HepG2 (cell line): ENCODE measurements around the gene MTHFD1L. TPM values are rescaled to one million over a fixed set of nuclear protein-coding genes. Genes with fewer than 3 reads are reported as not detected.
A peak's percentile ranks its signal among the peaks of the same experiment; 100 is the strongest.

Experiments
- ATAC-seq: fragments of 200-7000 bp; cut with Tn5 transposase; 3 replicates; pipeline ENCODE4 v1.9.1; 2020; ENCODE audit warnings: mild to moderate bottlenecking, moderate library complexity
- BruUV-seq: library from RNA; stranded (reverse); fragments of 400-500 nt; replicated peaks from 2 replicates; lab custom pipeline; 2021; lab: Mats Ljungman, UMichigan
- CTCF ChIA-PET: fragments of 300-600 bp; formaldehyde crosslinking; extraction: SDS; loops from one replicate; lab custom pipeline; 2021; ENCODE audit warnings: low total read pairs, inconsistent platforms, low intra/inter-chr PET ratio; lab: Yijun Ruan, JAX
- POLR2A ChIA-PET: fragments of 350-600 bp; sonication (Branson Sonifier 250); formaldehyde crosslinking; loops from one replicate; lab custom pipeline; 2020; ENCODE audit warnings: antibody characterized with exemption, inconsistent platforms; lab: Yijun Ruan, JAX
- DNase-seq: peaks from one replicate; pipeline ENCODE4 v3.0.0-alpha.2; 2015; ENCODE audit warnings: low spot score
- FAIRE-seq: peaks from 3 replicates; lab custom pipeline; 2011; peaks lifted over from hg19 to GRCh38; lab: Jason Lieb, UNC
- H2AFZ ChIP-seq: one replicate; pipeline ENCODE4 v1.6.1; 2011; ENCODE audit warnings: low read length, inconsistent platforms
- H3K27ac ChIP-seq: fragments of 300-600 bp; 3 replicates; pipeline ENCODE4 v1.8.0; 2011; ENCODE audit warnings: mixed run types, mild to moderate bottlenecking, mixed read lengths, low read length, inconsistent platforms; ENCODE audit not compliant: insufficient read depth; ENCODE audit errors: extremely low read length
- H3K27me3 ChIP-seq, 2 experiments: fragments of 200-600 bp in 1 of 2; 2 replicates in 1 of 2; 3 replicates in 1 of 2; pipeline versions ENCODE4 v1.6.0 to v1.8.0; 2011; ENCODE audit warnings: low read length in 2 of 2, mild to moderate bottlenecking in 2 of 2, moderate library complexity in 2 of 2, inconsistent platforms in 1 of 2; ENCODE audit not compliant: insufficient read depth in 2 of 2, control insufficient read depth in 1 of 2
- H3K36me3 ChIP-seq, 2 experiments: fragments of 200-600 bp in 1 of 2; replicated peaks in 1 of 2; 2 replicates in 1 of 2; 3 replicates in 1 of 2; pipeline versions ENCODE4 v1.5.1 to v1.8.0; 2011; ENCODE audit warnings: low read length in 2 of 2, inconsistent platforms in 1 of 2; ENCODE audit not compliant: insufficient read depth in 2 of 2, control insufficient read depth in 1 of 2
- H3K4me1 ChIP-seq: 2 replicates; pipeline ENCODE4 v1.5.1; 2012; ENCODE audit warnings: low read length, inconsistent platforms; ENCODE audit not compliant: insufficient read depth
- H3K4me2 ChIP-seq: 2 replicates; pipeline ENCODE4 v1.6.0; 2011; ENCODE audit warnings: low read depth, low read length, inconsistent platforms
- H3K4me3 ChIP-seq, 3 experiments: fragments of 200-600 bp in 1 of 3; sonication (generic), shearing (Covaris generic) in 1 of 3; replicated peaks in 1 of 3; 2 replicates each; pipeline ENCODE4 v1.5.1; 2011 to 2016; ENCODE audit warnings: low read length in 3 of 3, inconsistent platforms in 2 of 3, low read depth in 2 of 3, mild to moderate bottlenecking in 2 of 3, control low read depth in 1 of 3, mixed read lengths in 1 of 3; ENCODE audit not compliant: insufficient read depth in 1 of 3
- H3K79me2 ChIP-seq: one replicate; pipeline ENCODE4 v1.6.1; 2011; ENCODE audit warnings: low read length, inconsistent platforms; ENCODE audit not compliant: insufficient read depth
- H3K9ac ChIP-seq: 2 replicates; pipeline ENCODE4 v1.6.0; 2011; ENCODE audit warnings: mild to moderate bottlenecking, low read depth, low read length, inconsistent platforms; ENCODE audit not compliant: insufficient read depth
- H3K9me3 ChIP-seq: 2 replicates; pipeline ENCODE4 v1.5.1; 2012; ENCODE audit warnings: mild to moderate bottlenecking, low read length
- H4K20me1 ChIP-seq: 2 replicates; pipeline ENCODE4 v1.6.0; 2011; ENCODE audit warnings: inconsistent platforms, mild to moderate bottlenecking, low read length, moderate library complexity; ENCODE audit not compliant: insufficient read depth
- ATAD3A ChIP-seq: sonication (generic); formaldehyde crosslinking; IDR thresholded peaks from 2 replicates; pipeline ENCODE4 v1.4.0; 2020; ENCODE audit warnings: missing genetic modification reagents
- DBP ChIP-seq: sonication (generic); formaldehyde crosslinking; IDR thresholded peaks from 2 replicates; pipeline ENCODE4 v1.4.0; 2020; ENCODE audit warnings: missing genetic modification reagents; ENCODE audit errors: not compliant biosample characterization
- ELF3 ChIP-seq: IDR thresholded peaks from 2 replicates; pipeline ENCODE4 v1.6.1; 2016; ENCODE audit warnings: missing genetic modification reagents, missing compliant biosample characterization
- HOXA9 ChIP-seq: sonication (generic); formaldehyde crosslinking; IDR thresholded peaks from 2 replicates; pipeline ENCODE4 v1.8.1; 2022; ENCODE audit warnings: missing genetic modification reagents, mild to moderate bottlenecking, moderate library complexity, borderline replicate concordance
- LBX2 ChIP-seq: sonication (generic); formaldehyde crosslinking; IDR thresholded peaks from 2 replicates; pipeline ENCODE4 v1.5.0; 2020; ENCODE audit warnings: missing genetic modification reagents, mild to moderate bottlenecking, borderline replicate concordance
- NFE2 ChIP-seq: sonication (generic); formaldehyde crosslinking; IDR thresholded peaks from 2 replicates; pipeline ENCODE4 v1.4.0; 2020; ENCODE audit warnings: missing genetic modification reagents
- RCOR2 ChIP-seq: IDR thresholded peaks from 2 replicates; pipeline ENCODE4 v1.6.1; 2016; ENCODE audit warnings: missing biosample characterization, missing genetic modification reagents
- SUZ12 ChIP-seq: fragments of 150-350 bp; IDR thresholded peaks from 2 replicates; pipeline ENCODE4 v1.6.1; 2014; ENCODE audit warnings: low read depth, low read length
- ZBTB33 ChIP-seq: sonication (generic); formaldehyde crosslinking; IDR thresholded peaks from 2 replicates; pipeline ENCODE4 v1.4.0; 2020; ENCODE audit warnings: missing genetic modification reagents
- ZBTB38 ChIP-seq: sonication (generic); formaldehyde crosslinking; IDR thresholded peaks from 2 replicates; pipeline ENCODE4 v1.5.1; 2020; ENCODE audit warnings: mild to moderate bottlenecking, missing genetic modification reagents
- ZBTB39 ChIP-seq: sonication (generic); formaldehyde crosslinking; IDR thresholded peaks from 2 replicates; pipeline ENCODE4 v1.5.0; 2020; ENCODE audit warnings: missing genetic modification reagents
- ZFP91 ChIP-seq: sonication (generic); formaldehyde crosslinking; IDR thresholded peaks from 2 replicates; pipeline ENCODE4 v1.9.0; 2022; ENCODE audit warnings: missing genetic modification reagents, mild to moderate bottlenecking, borderline replicate concordance
- ZNF710 ChIP-seq: sonication (generic); formaldehyde crosslinking; IDR thresholded peaks from 2 replicates; pipeline ENCODE4 v1.5.0; 2020; ENCODE audit warnings: mild to moderate bottlenecking, missing genetic modification reagents, borderline replicate concordance
- WGBS: methylation state at CpG from one replicate; pipeline ENCODE4 v1.1.6; 2017; ENCODE audit warnings: low lambda C conversion rate; 5-methylcytosine and 5-hydroxymethylcytosine counted together
- in situ Hi-C: cut with HindIII; loops from 2 replicates; pipeline ENCODE4 v1.10.0; 2017; ENCODE audit warnings: low pct_unique_long_range_greater_than_20kb; ENCODE audit not compliant: extremely low pct_ligation_motif_present
- intact Hi-C: fragments of 100-400 bp; cut with micrococcal nuclease; formaldehyde crosslinking; loops from one replicate; pipeline ENCODE4 v1.10.0; 2022; ENCODE audit not compliant: unreplicated experiment
- polyA plus RNA-seq, 8 experiments: library from polyadenylated mRNA; depleted of rRNA in 3 of 8; stranded (reverse) in 7 of 8; unstranded in 1 of 8; fragments of >200 nt; fragmentation: Illumina TruSeq in 4 of 8; extraction: Trizol in 4 of 8; gene quantifications; 2 replicates each; pipeline versions ENCODE4 v1.2.1 to v1.2.3, GENCODE V29; 2011 to 2016; ENCODE audit warnings: low read depth in 4 of 8, missing spikeins in 1 of 8, mixed read lengths in 1 of 8; ENCODE audit not compliant: insufficient read depth in 1 of 8
- total RNA-seq, 5 experiments: library from RNA; depleted of rRNA; stranded (reverse); fragments of >200 nt; fragmentation: Illumina TruSeq; extraction: Trizol; gene quantifications; 2 replicates each; pipeline ENCODE4 v1.2.3, GENCODE V29; 2016; ENCODE audit warnings: low read depth in 1 of 5

MTHFD1L gene
- total and polyA plus RNA-seq, 2 of the 13 experiments (the other 11 are each of a cell fraction or from before 2014, with no cell fraction given): 24.0 to 39.6 TPM

GRCh38 chr6:151137542-151137941, 272.0 kb downstream of the MTHFD1L start (continued):
- TF ChIP-seq DBP (CRISPR knock-in tag): no peak
- TF ChIP-seq ATAD3A (CRISPR knock-in tag): no peak
- no peak for TF ChIP-seq HOXA9 (CRISPR knock-in tag)

- WGBS: 69% methylated on average over 11 of the region's 11 CpGs
- TF ChIP-seq LBX2 (CRISPR knock-in tag) (no peak), ZFP91 (CRISPR knock-in tag) (0 out of 2 replicates have a peak, but pooled peaks have one; percentile 17), ZBTB33 (CRISPR knock-in tag) (peak; percentile 95), RCOR2 (no peak), ZBTB38 (CRISPR knock-in tag) (0 out of 2 replicates have a peak, but pooled peaks have one; percentile 46), ELF3 (no peak), ZNF710 (CRISPR knock-in tag) (no peak), SUZ12 (no peak), ZBTB39 (CRISPR knock-in tag) (no peak), NFE2 (CRISPR knock-in tag) (no peak)
- Histone ChIP-seq H3K36me3 (no peaks in the 10 kb centered on the region), H3K27me3 (no peaks in the 10 kb centered on the region), H3K4me3 (no peak overlapping the region), H3K27ac (no peak overlapping the region), H4K20me1 (no peaks in the 10 kb centered on the region), H3K9ac (no peak overlapping the region), H3K79me2 (no peaks in the 10 kb centered on the region), H2AFZ (no peak overlapping the region), H3K4me1 (peaks cover 50% of the 10 kb centered on the region), H3K9me3 (0 out of 2 replicates have a peak, but pooled peaks cover 4% of the 10 kb centered on the region), H3K4me2 (no peak overlapping the region)
- no peak for FAIRE-seq
- no peak for DNase-seq
- CTCF ChIA-PET: no interaction called here
- in situ Hi-C loops (no loop called here), intact Hi-C loops (loop anchor here (5.0 kb wide), 1 partner anchor 68 kb away; no protein-coding TSS in a partner anchor)
- ATAC-seq: no peak
- POLR2A ChIA-PET: interaction anchor here (1.5 kb wide), 1 partner anchor 44 kb away, joined by 4 read pairs; no protein-coding TSS in a partner anchor
- no TSS peak for BruUV-seq
These were observed 274.0 kb downstream of the MTHFD1L start for GRCh38 chr6:151139524-151139923.
